Measurements from ENCODE around the gene WEE1.
A peak's percentile ranks its signal among the peaks of the same experiment; 100 is the strongest.
"Not testable (repeated sequence)": the region's sequence is repeated elsewhere in the genome, so short reads cannot be mapped to it uniquely, and the experiment has no call there.

Gene WEE1

GRCh38 chr11:9530020-9530621 is 43.3 kb upstream of the WEE1 start:
- H3K4me3 ChIP-seq (ENCODE audit: low read depth, low read length), result no peak overlapping the region
- TF ChIP-seq, protein P1, sequence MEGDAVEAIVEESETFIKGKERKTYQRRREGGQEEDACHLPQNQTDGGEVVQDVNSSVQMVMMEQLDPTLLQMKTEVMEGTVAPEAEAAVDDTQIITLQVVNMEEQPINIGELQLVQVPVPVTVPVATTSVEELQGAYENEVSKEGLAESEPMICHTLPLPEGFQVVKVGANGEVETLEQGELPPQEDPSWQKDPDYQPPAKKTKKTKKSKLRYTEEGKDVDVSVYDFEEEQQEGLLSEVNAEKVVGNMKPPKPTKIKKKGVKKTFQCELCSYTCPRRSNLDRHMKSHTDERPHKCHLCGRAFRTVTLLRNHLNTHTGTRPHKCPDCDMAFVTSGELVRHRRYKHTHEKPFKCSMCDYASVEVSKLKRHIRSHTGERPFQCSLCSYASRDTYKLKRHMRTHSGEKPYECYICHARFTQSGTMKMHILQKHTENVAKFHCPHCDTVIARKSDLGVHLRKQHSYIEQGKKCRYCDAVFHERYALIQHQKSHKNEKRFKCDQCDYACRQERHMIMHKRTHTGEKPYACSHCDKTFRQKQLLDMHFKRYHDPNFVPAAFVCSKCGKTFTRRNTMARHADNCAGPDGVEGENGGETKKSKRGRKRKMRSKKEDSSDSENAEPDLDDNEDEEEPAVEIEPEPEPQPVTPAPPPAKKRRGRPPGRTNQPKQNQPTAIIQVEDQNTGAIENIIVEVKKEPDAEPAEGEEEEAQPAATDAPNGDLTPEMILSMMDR (IDR thresholded peaks at IDR 0.05; ENCODE audit: low read depth, low read length), result no peak

DNA sequence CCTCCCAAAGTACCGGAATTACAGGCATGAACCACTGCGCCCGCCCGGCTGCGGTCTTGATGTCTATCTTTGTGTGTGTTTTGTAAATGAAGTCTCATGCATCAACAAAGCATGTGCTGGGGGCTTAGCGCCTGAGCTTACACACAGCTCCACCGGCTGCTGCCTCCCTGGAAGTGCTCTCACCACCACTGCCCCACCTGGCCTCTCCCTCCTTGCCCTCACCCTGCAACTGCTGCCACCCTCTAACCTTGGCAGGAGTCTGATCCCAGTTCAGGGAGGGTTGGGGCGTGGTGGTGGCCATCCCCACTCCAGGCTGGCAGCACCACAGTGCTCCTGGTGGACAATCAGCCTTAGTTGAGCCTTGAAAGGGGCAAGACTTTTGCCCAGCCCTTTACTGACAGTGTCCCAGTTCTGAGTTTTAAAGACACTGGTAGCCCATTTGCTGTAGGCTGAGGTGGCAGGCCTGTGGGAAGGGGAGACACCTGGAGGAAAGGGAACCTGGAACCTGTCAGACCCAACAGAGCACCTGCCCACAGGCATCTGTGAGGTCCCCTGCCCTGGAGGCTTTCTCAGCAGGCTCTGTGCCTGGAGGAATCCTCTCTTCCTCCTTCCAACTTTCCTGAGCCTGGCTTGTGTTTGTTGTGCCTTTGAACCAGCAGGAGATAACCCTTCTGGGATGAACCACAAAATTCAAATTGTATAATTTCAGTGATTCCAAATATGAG is 42.4 kb upstream of the WEE1 start:
- H3K4me3 ChIP-seq (ENCODE audit: low read depth, low read length), result no peak overlapping the region
- TF ChIP-seq, protein P1 (IDR thresholded peaks at IDR 0.05; ENCODE audit: low read depth, low read length), result no peak

- TF ChIP-seq, protein P1 (IDR thresholded peaks at IDR 0.05; ENCODE audit: low read depth, low read length), result no peak
Measured at GRCh38 chr11:9533058-9533457, 40.4 kb upstream of the WEE1 start.

DNA sequence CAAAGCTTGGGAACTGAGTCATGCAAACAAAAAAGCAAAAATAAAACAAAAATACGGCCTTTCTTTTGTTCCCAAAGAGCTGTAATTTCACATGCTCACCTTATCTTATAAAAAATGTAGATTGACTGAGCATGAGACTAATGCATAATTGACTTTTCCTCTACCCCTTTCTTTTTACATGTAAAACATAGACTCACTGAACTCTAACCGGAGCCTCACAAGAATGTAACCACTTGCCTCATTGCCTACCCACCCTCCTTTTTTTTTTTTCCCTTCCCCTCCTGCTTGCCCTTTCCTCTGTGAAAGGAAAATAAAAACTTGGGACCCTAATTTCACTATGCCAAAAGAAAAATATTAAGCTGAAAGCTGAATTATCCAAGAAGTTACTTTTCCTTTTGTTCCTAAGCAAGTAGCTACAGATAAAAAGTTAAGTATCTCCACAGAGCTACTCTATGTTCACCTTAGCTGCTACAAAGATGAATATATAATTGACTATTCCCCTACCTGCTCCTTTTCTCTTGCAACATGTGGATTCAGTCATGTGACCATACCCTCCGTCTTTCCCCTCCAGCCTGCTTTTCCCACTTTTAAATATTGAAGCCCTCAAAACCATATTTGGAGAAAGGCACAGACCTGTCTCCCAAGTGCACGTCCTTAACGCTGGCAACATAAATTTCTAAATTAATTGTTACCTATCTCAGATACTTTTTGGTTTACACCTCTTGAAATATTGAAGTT is 39.6 kb upstream of the WEE1 start:
- TF ChIP-seq, protein P1 (IDR thresholded peaks at IDR 0.05; ENCODE audit: low read depth, low read length), result no peak

More at GRCh38 chr11:9533058-9533457, 40.4 kb upstream of the WEE1 start:
- H3K4me3 ChIP-seq (ENCODE audit: low read depth, low read length), result no peak overlapping the region

DNA sequence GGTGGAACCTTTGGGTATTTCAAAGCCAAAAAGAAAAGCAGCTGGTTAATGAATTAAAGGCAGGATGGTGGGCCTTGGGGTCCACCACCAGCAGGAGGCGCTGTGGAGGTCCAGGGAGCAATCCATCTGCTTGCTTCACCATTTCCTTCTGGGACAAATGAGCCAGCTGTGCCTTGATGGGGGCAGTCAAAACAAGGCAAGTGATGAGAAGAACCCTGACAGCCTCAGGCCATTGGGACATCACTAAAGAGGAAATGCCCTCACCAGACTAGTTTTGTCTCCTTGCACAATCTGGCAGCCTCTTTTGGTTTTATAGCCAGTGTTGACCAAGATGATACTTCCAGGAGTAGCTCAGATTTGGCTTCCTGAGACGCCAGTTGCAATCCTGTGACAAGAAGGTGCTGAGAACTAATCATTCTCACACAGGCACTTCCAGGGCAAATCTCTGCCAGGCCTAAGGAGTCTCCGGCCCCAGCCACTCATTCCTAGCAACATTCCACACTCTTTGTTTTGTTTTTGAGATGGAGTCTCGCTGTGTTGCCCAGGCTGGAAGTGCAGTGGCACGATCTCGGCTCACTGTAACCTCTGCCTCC is 38.2 kb upstream of the WEE1 start:
- H3K4me3 ChIP-seq (ENCODE audit: low read depth, low read length), result no peak overlapping the region
- TF ChIP-seq, protein P1 (IDR thresholded peaks at IDR 0.05; ENCODE audit: low read depth, low read length), result peak; percentile 88

More for the DNA sequence above, 39.6 kb upstream of the WEE1 start:
- H3K4me3 ChIP-seq (ENCODE audit: low read depth, low read length), result no peak overlapping the region

DNA sequence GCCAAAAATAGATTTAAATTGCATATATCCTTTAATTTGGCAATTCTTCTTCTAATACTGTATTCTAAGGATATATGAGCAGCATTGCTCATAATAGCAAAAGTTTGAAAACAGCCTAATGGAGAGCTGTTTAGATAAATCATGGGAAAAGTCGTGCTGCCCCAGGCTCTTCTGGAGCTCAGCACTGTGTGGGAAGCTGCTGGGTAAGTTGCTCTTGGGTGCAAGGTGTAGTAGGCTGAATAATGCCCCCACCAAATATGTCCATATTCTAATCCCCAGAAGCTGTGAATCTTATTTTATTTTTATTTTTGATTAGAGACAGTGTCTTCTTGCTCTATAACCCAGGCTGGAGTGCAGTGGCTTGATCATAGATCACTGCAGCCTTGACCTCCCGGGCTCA is 34.9 kb upstream of the WEE1 start:
- TF ChIP-seq, protein P1 (IDR thresholded peaks at IDR 0.05; ENCODE audit: low read depth, low read length), result no peak
- H3K4me3 ChIP-seq (ENCODE audit: low read depth, low read length), result no peak overlapping the region

- H3K4me3 ChIP-seq (ENCODE audit: low read depth, low read length), result not testable (repeated sequence)
Measured at GRCh38 chr11:9549216-9549615, 24.3 kb upstream of the WEE1 start.
